ENCODE results near the gene TRIM8.

DNA sequence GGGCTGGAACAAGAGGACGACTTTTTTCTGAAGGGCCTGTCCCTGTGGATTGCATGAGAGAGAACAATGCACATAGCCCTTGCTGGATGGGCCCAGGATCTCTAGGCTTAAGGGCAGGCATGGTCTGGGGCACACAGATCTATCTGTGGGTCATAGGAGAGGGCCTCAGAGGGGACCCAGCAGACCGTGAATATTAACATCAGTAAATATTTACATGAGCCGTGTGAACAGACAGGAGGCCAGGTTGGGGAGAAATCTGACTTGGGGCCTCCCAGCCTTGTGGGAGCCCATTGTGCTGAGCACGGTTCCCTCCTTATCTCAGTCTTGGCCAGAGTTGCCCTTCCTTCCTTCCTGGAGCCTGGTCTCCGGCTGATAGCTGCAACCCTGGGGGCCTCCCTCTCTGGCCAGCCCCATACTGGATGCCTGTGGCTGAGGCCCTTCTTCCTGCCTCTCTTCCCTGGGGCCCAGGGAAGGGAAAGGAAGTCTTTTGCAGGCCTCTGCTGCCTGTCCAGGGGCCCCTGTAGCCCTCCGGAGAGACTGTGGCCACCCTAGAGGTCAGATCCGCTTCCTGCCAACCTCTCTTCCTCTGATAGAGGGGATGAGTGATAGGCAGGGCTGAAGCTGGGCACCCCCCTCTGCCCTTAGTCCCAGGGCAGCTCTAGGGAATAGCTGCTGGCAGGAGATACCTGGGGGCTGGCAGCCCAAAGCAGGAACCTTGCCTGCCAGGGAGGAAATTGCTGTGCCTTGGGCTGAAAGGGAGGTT is 44.5 kb upstream of the TRIM8 start:
- TF ChIP-seq YY1 (IDR thresholded peaks at IDR 0.05; ENCODE audit: extremely low read depth, insufficient replicate concordance, low read depth, low read length) (no peak), CTCF (IDR thresholded peaks at IDR 0.05 in 2 of 3, conservative IDR thresholded peaks at IDR 0.05 in 1 of 3; ENCODE audit: borderline replicate concordance in 1 of 3, insufficient read depth in 1 of 3, low read depth in 2 of 3, low read length in 2 of 3) (no peak), EZH2phosphoT487 (IDR thresholded peaks at IDR 0.05; ENCODE audit: borderline replicate concordance) (no peak), POLR2A (IDR thresholded peaks at IDR 0.05; ENCODE audit: borderline replicate concordance, extremely low read depth, insufficient read depth, insufficient read length) (no peak), POLR2AphosphoS5 (IDR thresholded peaks at IDR 0.05; ENCODE audit: low read depth, low read length) (no peak), MAX (IDR thresholded peaks at IDR 0.05) (no peak), CEBPB (IDR thresholded peaks at IDR 0.05; ENCODE audit: low read depth) (no peak), SRF (IDR thresholded peaks at IDR 0.05; ENCODE audit: low read depth) (no peak), TCF7L2 (IDR thresholded peaks at IDR 0.05; ENCODE audit: borderline replicate concordance, extremely low read depth, insufficient read depth, insufficient read length) (no peak), ZNF274 (IDR thresholded peaks at IDR 0.05; ENCODE audit: low read depth, low read length) (no peak)
